T-helper 2 cell treated with Interferon-gamma antibody and Interleukin-4, amounts not matched to agents 100 ng/mL and 5 ng/mL, for 36 hours (primary cell): Measurements from ENCODE around the gene CCDC192. TPM values are rescaled to one million over a fixed set of nuclear protein-coding genes. Genes with fewer than 3 reads are reported as not detected.

Experiments used
- intact Hi-C: fragments of 100-400 bp; cut with micrococcal nuclease; formaldehyde crosslinking; loops from one replicate; pipeline ENCODE4 v1.15.1; 2023
- total RNA-seq: library from RNA; stranded (reverse); gene quantifications from 2 replicates; pipeline ENCODE4 v1.2.3, GENCODE V29; 2022

CCDC192 gene
- total RNA-seq, 1 donor from 2014 or later, result not detected

DNA sequence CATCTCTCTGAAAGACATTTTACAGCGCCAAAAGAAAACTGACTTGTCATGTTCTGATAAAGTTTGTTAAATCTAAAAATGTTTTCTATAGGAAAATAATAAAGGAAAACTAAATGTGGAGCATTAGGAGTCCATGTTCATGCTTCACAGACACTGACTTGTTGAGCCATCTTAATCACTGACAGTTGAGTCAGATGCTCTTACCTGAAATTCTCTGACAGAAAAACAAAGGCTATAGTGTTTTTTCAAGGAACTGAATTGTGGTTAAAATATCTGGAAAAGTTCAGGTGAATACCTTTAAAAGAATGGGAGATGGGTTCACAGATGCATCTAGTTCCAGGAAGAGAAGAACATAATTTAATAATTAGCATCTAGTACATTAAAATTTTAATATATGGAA is 266.9 kb downstream of the CCDC192 start:
- intact Hi-C loops, result no loop called here

DNA sequence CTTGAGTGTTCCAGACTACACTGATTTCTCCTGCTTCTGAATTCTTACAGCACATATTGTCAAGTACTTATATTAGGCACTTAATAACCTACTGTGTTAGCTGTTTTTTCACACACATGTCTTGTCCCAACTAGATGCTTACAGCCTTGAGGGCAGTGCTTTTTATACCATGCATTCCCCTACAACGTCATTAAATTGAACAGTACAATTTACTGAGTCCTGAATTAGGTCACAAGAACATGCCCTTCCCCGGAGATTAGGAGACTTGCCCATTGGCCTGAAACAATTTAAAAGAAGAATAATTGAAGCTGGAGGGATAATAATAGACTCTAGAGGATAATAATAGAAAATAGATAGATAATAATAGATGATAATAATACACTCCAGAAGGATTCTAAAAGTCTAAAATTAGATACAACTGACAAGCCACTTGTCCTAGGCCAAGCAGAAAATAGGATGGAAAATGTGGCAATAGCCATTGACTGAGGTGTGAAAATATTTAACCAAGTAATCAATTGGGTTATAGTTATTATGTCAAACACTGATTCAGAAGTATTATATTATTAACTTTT is 267.7 kb downstream of the CCDC192 start:
- intact Hi-C loops, result no loop called here

DNA sequence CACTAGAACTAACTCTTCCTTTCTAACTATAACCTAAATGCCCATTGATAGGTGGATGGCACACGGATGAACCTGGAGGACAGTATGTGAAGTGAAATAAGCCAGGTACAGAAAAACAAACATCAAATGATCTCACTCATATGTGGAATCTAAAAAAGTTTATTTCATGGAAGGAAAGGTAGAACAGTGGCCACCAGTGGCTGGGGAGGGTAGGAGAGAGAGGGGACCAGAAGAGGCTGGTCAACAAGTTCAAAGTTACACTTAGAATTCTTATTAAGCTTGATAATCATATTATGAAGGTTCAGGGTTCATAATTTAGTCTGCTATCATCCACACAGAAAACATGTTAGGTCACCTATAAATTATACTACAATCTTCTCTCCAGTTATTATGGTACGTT is 272.8 kb downstream of the CCDC192 start:
- intact Hi-C loops, result no loop called here

DNA sequence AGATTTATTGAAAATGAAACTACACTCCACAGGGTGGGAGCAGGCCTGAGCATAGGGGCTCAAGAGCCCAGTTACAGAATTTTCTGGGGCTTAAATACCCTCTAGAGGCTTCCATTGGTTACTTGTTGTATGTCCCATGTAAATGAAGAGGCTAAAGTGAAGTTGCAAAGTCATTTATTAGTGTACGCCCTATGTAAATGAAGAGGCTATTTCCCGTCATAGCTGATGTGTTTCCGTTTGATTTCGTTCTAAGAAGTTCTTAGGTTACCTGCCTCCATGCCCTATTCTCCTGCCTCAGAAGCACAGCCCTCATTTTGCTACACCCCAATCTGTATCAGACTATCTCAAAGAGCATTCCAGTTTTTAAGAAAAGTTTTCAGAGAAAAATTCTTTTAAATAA is 273.3 kb downstream of the CCDC192 start:
- intact Hi-C loops, result no loop called here

DNA sequence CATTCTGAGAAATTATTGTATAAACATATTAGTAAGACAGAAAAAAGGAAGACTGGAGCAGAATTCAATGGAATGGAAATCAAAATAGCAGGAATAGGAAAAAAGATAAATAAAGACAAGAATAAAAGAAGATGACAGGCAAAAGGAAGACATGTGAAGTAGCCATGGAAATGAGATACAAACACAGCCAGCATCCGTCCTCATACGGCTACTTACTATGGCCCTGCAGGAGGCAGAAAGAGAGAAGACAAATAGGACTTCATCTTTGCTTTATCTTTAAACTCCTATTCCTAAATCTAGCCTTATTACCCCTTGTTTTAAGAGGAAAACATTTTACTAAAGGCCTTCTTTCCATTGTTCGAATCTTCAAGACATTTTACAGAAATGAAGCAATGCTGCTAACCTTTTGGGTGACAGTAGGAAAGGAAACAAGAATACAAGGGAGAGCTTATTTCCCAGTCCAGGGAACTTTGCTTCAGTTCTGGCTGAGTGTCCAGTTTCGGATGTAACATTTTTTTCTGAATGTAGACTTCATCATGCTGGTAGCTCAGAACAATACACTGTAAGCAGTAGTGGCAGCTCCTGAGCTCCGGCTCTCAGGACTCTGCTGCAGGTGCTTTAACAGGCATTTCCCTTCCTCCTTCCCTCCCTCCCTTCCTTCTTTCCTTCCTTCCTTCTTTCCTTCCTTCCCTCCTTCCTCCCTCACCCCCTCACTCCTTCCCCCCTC is 274.0 kb downstream of the CCDC192 start:
- intact Hi-C loops, result no loop called here

DNA sequence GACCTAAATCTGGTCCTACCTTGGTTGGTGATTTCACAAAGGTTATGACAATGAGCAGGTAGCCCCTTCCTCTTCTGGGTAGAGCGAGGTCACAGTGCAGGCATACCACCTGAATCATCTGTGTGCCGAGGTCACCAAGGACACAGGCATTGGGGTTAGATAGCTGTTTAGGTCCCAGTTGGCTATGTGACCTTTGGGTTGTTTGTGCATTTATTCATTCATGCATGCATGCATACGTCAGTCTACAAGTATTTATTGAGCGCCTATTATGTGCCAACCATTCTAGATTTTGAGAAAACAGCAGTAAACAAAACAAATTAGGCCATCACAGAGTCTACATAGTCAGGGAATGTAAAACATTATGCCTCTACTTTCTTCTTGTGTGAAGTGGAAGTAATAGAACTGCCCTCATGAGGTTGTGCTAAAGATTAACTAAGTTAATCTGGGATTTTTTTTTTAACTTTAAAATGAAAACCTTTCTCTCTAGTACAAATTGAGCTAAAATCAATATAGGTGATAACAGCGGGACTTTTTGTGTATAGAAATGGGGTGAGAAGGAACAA is 275.6 kb downstream of the CCDC192 start:
- intact Hi-C loops, result no loop called here

DNA sequence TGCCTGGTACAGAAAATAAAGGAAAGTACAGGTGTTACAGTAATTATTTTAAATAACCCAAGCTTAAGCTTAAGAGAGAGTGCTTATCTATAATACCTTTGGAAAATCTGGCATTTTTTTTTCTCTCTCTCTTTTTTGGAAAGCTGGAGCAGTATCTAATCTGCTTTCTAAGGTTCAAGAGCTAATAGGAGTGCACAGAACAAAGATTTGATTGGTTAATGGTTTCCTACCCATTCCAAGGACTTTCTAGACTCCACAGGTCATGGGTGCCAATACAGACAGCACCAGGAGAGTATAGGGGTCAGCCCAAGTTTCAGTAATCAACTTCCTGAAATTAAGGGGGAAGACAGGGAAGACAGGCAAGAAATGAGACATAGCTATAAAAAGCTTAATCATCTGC is 276.3 kb downstream of the CCDC192 start:
- intact Hi-C loops, result no loop called here

DNA sequence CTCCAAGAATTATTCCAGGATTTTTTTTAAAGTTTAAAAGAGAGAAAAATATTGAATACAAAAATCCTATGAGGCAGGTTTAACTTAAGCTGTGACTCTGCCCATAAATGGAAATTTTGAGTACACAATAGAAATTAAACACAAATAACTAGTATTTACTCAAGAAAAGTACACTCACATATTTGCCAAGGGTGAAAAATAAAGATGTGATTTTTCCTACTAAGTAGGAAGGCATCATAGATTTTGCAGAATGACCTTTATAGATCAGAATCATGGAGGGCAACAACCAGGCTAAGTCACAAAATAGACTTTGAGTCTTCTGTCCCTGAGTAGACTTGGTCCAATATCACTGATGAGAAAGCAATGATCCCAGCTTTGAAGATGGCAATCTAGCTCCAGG is 277.7 kb downstream of the CCDC192 start:
- intact Hi-C loops, result no loop called here

DNA sequence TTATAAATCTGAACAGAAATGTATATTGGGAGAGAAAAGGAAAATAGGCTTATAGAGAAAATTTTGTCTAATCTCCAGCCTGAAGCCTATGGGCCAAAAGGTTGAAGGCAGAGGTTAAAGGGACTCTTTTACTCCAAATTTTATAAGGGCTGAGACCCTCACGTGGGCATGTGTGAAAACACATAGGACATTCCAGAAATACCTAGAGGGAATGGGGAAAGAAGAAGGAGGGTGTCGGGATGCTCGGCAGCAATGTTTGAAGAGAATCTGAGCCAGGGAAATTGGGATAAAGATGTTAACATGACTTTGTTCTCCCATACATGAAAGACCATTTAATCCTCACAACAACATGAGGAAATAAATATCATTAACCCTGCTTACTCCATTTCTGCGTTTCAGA is 278.3 kb downstream of the CCDC192 start:
- intact Hi-C loops, result no loop called here

DNA sequence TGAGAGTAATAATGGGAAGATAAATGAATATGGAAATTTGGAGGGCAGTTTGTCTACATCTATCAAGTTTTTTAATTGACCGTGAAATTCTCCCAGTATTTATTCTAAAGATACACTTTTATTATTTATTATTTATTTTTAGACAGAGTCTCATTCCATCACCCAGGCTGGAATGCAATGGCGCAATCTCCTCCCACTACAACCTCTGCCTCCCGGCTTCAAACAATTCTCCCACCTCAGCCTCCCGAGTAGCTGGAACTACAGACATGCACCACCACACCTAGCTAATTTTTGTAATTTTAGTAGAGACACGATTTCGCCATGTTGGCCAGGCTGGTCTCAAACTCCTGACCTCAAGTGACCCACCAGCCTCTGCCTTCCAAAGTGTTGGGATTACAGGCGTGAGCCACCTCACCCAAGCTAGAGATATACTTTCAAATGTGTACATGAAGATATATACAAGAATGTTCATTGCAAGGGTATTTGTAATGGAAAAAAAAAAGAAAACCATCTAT is 282.7 kb downstream of the CCDC192 start:
- intact Hi-C loops, result no loop called here

DNA sequence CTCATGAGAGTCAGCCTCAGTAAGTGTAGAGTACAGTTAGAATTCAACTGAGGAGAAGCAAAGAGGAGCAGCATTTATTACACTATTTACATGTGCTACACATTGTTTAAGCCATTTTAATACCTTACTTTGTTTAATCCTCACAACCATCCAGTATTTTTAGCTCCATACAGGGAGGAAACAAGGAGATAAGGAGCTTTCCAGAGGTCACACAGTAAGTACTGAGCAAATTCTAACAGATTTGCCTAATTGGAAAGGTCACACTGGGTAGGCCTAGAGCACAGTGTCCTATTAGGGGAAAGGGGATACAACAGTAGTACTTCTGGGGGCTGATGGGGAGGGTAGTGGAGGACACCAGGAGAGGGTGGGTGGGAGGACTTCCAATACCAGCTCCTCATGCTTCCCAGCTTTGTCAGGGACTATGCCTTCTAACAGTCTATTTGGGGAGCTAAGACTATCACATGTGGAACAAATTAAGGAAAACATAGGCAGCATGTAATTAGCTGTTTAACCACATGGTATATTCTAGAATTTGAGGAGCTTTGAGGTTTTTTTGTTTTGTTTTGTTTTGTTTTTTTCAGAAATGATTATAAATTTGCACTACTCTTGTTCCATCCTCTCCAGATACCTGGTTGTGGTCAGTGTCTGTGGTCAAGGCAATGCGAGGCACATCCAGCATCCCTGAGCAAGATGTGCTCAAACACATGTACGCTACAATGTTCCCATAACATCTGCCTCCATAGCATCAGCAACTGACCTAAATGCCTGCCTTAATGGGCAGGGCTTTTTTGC is 284.4 kb downstream of the CCDC192 start:
- intact Hi-C loops, result no loop called here

DNA sequence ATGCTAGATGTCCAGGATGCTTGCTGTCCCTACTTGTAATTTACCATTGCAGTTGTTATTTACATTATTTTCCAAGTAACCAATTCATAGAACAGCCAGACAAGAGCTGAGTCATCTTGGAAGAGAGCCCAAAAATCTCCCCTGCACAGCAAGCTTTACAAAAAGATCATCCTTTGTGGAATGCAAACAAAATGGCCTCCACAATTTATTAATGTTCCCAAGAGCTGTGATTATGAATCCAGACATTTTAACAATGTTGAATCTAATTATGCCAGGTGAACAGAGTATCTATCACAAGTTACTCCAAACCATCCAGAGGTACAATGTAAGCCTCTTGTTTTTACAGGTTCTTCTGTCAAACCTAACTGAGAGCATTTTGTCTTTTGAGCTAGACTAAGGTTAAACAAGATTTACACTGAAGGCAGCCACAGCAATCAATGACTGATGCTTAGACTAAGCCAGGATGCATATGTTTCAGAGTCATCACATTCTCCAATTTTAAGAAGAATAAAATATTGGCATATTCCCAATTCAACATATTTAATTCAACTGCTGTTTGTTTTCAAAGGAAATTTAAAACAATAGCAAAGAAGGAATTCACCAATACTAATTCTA is 285.1 kb downstream of the CCDC192 start:
- intact Hi-C loops, result no loop called here

Other genes starting within 250 kb of the CCDC192 start
- gene PRRC1, start 185.8 kb upstream of the CCDC192 start, total RNA-seq, result 51.9 and 56.1 TPM in 2 replicates
- gene CTXN3, start 54.3 kb upstream of the CCDC192 start, total RNA-seq, result not detected in 2 replicates